Mammary epithelial cell (primary cell): ENCODE data around the gene RNF213.

ENCODE experiments used
- CTCF ChIP-seq, 2 donors: IDR thresholded peaks in 1 of 2; conservative IDR thresholded peaks in 1 of 2; 2 replicates each; pipeline ENCODE4 v1.5.1; 2011 to 2012; ENCODE audit warnings: inconsistent platforms in 2 of 2, low read length in 2 of 2, mild to moderate bottlenecking in 2 of 2, control low read depth in 1 of 2, low read depth in 1 of 2; ENCODE audit not compliant: insufficient read depth in 1 of 2; ENCODE audit errors: extremely low read depth in 1 of 2
- EZH2 ChIP-seq: IDR thresholded peaks from 2 replicates; pipeline ENCODE4 v1.6.1; 2012; ENCODE audit warnings: low read length, inconsistent platforms, borderline replicate concordance

GRCh38 chr17:80380068-80380467 lies 119.4 kb downstream of the RNF213 start:
- TF ChIP-seq CTCF (conservative IDR thresholded peaks at IDR 0.05 in 1 of 2, IDR thresholded peaks at IDR 0.05 in 1 of 2; ENCODE audit: extremely low read depth in 1 of 2, insufficient read depth in 1 of 2, low read depth in 1 of 2, low read length in 2 of 2) (no peak), EZH2 (no peak)
